ENCODE data around the gene KYAT1. TPM values are rescaled to one million over a fixed set of nuclear protein-coding genes. Genes with fewer than 3 reads are reported as not detected.

The KYAT1 gene
- total and polyA plus RNA-seq, 2 of the 13 experiments (the other 11 are each of a cell fraction or from before 2014, with no cell fraction given), result 9.2 to 46.5 TPM

DNA sequence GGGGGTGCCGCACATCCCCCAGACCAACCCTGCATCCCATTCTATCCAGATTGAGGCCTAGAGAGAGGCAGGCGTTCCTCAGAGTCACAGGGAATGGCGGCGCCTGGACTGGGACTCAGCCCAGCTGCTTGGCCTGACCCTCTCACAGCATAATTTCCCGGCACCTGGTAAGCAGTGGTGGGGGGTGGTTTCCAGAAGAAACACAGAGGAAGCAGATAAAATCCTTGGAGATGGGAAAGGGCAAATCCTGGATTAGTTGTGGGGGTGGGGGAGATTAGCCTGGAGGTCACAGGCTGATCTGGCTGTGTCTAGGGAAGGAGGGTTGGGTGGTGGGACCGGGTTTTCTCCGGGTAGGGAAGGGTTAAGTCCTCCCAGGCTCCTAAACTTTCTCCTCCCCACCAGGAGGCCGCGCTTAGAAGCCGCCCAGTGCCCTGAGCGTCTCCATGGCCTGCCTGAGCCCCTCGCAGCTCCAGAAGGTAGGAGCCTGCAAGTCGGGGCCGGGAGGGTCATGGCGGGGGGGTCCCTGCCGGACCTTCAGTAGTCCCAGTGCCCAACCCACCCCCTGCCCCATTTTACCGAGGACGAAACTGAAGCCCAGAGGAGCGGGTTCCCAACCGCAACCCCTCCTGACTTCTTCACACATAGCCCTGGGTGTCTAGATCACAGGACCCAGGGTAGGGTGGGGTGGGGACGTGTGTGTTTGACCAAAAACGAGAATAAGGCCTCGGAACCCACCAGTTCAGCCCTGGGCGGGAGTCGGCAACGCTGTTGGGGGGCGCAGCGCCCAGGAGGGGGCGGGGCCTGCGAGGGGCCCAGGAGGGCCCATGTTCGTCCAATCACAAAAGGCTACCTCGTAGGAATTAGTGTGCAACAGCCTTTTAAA lies 40.4 kb upstream of the KYAT1 start (continued):
- TF ChIP-seq ZUFSP (CRISPR knock-in tag; IDR thresholded peaks at IDR 0.05; ENCODE audit: borderline replicate concordance) (no peak), ZSCAN9 (CRISPR knock-in tag; IDR thresholded peaks at IDR 0.05; ENCODE audit: borderline replicate concordance) (0 out of 2 replicates have a peak, but pooled peaks have one; percentile 10), MED8 (CRISPR knock-in tag; IDR thresholded peaks at IDR 0.05; ENCODE audit: insufficient replicate concordance) (no peak), TAF1 (CRISPR knock-in tag; IDR thresholded peaks at IDR 0.05) (peak; percentile 58; the same call in 1 of the 2 replicates), CEBPB (IDR thresholded peaks at IDR 0.05; ENCODE audit: borderline replicate concordance, low read depth, low read length) (no peak), MAZ (IDR thresholded peaks at IDR 0.05; ENCODE audit: borderline replicate concordance, low read depth, low read length) (no peak), MAZ (CRISPR knock-in tag; IDR thresholded peaks at IDR 0.05; ENCODE audit: low read depth) (no peak), UBTF (CRISPR knock-in tag; IDR thresholded peaks at IDR 0.05) (peak; percentile 46), TBP (CRISPR knock-in tag; IDR thresholded peaks at IDR 0.05) (no peak), NR2F6 (IDR thresholded peaks at IDR 0.05) (no peak; the same call in 1 of the 2 replicates), NR2F6 (CRISPR knock-in tag; IDR thresholded peaks at IDR 0.05) (no peak), TARDBP (CRISPR knock-in tag; IDR thresholded peaks at IDR 0.05) (0 out of 2 replicates have a peak, but pooled peaks have one; percentile 46)
- TF ChIP-seq, protein P1, sequence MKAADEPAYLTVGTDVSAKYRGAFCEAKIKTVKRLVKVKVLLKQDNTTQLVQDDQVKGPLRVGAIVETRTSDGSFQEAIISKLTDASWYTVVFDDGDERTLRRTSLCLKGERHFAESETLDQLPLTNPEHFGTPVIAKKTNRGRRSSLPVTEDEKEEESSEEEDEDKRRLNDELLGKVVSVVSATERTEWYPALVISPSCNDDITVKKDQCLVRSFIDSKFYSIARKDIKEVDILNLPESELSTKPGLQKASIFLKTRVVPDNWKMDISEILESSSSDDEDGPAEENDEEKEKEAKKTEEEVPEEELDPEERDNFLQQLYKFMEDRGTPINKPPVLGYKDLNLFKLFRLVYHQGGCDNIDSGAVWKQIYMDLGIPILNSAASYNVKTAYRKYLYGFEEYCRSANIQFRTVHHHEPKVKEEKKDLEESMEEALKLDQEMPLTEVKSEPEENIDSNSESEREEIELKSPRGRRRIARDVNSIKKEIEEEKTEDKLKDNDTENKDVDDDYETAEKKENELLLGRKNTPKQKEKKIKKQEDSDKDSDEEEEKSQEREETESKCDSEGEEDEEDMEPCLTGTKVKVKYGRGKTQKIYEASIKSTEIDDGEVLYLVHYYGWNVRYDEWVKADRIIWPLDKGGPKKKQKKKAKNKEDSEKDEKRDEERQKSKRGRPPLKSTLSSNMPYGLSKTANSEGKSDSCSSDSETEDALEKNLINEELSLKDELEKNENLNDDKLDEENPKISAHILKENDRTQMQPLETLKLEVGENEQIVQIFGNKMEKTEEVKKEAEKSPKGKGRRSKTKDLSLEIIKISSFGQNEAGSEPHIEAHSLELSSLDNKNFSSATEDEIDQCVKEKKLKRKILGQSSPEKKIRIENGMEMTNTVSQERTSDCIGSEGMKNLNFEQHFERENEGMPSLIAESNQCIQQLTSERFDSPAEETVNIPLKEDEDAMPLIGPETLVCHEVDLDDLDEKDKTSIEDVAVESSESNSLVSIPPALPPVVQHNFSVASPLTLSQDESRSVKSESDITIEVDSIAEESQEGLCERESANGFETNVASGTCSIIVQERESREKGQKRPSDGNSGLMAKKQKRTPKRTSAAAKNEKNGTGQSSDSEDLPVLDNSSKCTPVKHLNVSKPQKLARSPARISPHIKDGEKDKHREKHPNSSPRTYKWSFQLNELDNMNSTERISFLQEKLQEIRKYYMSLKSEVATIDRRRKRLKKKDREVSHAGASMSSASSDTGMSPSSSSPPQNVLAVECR (CRISPR knock-in tag; IDR thresholded peaks at IDR 0.05; ENCODE audit: borderline replicate concordance), result peak; percentile 10; the same call in 1 of the 2 replicates
- TF ChIP-seq, protein P2, sequence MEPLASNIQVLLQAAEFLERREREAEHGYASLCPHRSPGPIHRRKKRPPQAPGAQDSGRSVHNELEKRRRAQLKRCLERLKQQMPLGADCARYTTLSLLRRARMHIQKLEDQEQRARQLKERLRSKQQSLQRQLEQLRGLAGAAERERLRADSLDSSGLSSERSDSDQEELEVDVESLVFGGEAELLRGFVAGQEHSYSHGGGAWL (CRISPR knock-in tag; IDR thresholded peaks at IDR 0.05), result 0 out of 2 replicates have a peak, but pooled peaks have one; percentile 26
- TF ChIP-seq, protein P3, sequence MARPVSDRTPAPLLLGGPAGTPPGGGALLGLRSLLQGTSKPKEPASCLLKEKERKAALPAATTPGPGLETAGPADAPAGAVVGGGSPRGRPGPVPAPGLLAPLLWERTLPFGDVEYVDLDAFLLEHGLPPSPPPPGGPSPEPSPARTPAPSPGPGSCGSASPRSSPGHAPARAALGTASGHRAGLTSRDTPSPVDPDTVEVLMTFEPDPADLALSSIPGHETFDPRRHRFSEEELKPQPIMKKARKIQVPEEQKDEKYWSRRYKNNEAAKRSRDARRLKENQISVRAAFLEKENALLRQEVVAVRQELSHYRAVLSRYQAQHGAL (CRISPR knock-in tag; IDR thresholded peaks at IDR 0.05; ENCODE audit: not compliant biosample characterization), result no peak
- TF ChIP-seq, protein P4, sequence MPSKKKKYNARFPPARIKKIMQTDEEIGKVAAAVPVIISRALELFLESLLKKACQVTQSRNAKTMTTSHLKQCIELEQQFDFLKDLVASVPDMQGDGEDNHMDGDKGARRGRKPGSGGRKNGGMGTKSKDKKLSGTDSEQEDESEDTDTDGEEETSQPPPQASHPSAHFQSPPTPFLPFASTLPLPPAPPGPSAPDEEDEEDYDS (CRISPR knock-in tag; IDR thresholded peaks at IDR 0.05), result peak; percentile 10; the same call in 1 of the 2 replicates
